Measurements from ENCODE around the gene CASTOR1.

The CASTOR1 gene

GRCh38 chr22:30318799-30319419 lies 29.6 kb upstream of the CASTOR1 start:
- DNase-seq: no peak

GRCh38 chr22:30317778-30318177 lies 28.5 kb upstream of the CASTOR1 start:
- no peak for DNase-seq

GRCh38 chr22:30315962-30316576 lies 26.8 kb upstream of the CASTOR1 start:
- no peak for DNase-seq

DNA sequence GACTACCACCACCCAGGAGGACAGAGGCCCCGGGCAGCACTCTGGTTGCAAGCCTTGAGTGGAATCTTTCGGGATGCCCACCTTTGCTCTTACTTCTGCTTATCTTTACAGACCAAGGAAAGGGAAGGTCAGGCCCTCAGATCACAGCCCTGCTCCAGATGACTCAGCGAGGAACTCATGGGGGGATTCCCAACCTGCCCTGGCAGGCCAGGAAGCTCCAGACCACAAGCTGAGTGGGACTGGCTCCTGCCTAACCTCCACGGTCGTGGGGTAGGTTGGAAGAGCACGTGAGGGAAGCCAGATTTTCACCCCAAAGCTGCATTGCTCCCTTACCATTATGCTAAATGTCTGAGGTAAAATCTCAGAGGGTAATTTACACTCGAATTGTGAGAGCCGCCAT lies 25.6 kb upstream of the CASTOR1 start:
- DNase-seq: no peak

- no peak for DNase-seq
Observed at GRCh38 chr22:30313527-30314363, 24.4 kb upstream of the CASTOR1 start.

- DNase-seq: peak; percentile 55
Observed at GRCh38 chr22:30312053-30312452, 22.7 kb upstream of the CASTOR1 start.

DNA sequence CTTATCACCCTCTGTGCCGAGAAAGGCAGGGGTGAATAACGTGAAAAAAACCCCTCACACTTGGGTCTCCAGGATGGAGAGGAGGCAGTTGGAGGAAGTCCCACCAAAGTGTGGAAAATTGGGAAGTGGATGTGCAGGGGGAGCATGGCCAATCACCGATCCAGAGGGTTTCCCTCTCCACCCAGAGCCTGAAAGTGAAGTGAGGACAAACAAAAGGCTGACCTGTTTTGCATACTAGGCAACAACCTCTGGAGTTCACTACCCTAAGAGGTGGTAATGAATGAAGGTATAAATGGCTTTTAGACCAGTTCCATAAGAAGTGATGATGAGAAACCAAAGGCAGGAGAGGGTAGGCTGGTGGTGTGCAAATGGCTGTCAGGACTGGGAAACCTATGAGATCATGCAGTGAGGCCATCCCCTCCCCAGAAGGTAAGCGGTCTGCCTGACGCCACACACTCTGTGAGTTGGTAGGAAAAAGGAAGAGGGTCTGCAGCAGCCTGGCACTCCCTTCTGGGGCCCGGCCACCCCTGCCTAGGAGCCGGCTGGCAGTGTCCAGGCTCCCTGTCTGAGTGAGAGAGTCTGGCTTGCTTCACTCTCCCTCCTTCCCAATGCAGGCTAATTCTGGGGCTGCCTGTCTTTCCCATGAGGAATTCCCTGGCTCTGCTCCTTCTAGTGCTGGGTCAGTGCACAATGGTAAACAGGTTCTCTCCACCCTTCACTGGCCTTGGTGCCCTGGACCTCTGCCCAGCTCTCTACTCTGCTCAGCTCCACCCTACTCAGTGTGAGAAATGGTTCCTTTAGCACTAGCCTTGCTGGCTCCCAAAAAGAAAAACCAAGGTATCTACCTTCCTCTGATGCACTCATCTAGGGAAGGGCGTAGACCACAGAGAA lies 21.8 kb upstream of the CASTOR1 start:
- DNase-seq: no peak

GRCh38 chr22:30309951-30310741 lies 20.8 kb upstream of the CASTOR1 start:
- DNase-seq: peak; percentile 46

- DNase-seq: peak; percentile 65
Observed at GRCh38 chr22:30308518-30309230, 19.4 kb upstream of the CASTOR1 start.

DNA sequence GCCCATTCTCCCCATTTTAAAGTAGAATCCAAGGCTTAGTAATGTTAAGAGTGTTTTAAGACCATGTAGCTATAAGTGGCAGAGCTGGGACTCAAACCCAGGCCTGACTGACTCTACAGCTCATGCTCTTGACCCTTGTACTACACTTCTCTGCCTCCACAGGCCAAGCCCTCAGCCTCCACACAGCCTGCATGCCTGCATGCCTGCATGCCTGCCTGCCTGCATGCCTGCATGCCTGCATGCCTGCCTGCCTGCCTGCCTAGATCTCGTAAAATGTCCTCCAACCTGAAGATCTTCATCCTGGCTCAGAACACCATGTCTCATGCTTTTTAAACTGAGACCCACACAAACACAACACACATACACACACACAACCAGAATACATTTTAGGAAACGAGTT lies 18.8 kb upstream of the CASTOR1 start:
- DNase-seq: no peak

- no peak for DNase-seq
Observed at GRCh38 chr22:30307041-30307574, 17.8 kb upstream of the CASTOR1 start.

DNA sequence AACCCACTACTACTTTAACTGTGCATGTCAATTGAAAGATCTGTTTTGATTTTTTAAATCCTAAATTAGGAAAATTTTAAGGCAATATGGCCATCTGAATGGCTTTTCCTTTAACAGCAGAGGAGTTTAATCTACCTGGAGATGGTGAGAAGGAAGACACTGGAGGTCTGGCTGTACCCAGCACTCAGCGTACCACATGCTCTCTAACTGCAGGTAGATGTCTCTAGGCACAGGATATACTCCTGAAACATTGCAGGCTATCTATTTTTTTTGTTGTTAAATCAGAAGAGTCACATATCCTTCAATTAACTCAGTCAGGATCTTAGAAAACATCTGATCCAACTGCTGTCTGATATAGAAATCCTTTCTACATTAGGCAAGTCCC lies 17.3 kb upstream of the CASTOR1 start:
- no peak for DNase-seq

DNA sequence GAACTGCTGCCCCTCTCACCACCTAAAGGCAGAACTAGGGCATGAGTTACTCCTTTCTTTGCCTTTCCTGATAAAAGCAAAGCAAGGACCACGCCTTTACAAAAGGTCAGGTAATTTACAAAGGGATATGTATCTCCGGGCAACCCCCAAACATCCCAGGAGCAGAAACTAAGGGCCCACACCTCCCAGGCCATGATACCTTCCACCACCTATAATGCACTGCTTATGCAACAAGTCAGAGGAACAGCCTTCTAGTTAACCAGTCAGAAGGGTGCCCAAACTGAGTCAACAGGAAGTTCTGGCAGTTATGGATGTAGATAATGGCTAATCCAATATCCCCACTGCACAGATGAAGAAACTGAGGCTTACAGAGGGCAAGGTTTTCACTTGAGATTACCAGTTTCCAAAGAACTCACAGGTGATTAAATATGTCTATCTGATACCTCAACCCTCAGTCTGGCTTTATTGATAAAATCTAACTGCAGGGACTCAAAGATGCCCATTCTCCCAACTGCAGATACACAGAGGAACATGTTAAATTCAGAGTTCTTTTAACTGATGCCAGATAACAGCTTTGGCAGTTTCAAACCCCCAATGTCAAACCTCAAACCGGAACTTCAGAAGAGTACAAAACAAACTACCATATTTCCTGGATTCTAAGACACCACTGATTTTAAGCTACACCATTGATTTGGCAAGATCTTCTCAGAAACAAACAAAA lies 16.8 kb upstream of the CASTOR1 start:
- DNase-seq: no peak

DNA sequence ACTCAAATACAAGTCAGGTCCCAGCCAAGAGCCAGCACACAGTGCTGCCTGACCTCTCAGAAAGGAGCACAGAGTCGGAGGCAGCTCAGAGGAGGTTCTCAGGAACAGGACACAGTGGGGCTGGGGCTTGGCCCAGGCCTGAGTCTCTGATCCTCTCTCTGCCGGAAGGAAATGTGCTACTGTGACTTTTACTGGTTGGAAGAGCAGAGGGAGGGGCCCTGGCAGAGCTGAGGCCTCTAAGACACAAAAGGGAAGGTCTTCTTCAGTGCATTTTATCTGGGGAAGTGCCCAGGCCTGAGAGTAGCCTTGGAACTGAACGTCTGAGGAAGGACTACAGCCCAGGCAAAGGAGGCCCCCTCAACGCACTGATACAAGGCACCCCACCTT lies 16.2 kb upstream of the CASTOR1 start:
- DNase-seq: no peak

- DNase-seq: no peak
Observed at GRCh38 chr22:30304495-30305244, 15.4 kb upstream of the CASTOR1 start.

- DNase-seq: no peak
Observed at GRCh38 chr22:30302810-30303138, 13.5 kb upstream of the CASTOR1 start.

DNA sequence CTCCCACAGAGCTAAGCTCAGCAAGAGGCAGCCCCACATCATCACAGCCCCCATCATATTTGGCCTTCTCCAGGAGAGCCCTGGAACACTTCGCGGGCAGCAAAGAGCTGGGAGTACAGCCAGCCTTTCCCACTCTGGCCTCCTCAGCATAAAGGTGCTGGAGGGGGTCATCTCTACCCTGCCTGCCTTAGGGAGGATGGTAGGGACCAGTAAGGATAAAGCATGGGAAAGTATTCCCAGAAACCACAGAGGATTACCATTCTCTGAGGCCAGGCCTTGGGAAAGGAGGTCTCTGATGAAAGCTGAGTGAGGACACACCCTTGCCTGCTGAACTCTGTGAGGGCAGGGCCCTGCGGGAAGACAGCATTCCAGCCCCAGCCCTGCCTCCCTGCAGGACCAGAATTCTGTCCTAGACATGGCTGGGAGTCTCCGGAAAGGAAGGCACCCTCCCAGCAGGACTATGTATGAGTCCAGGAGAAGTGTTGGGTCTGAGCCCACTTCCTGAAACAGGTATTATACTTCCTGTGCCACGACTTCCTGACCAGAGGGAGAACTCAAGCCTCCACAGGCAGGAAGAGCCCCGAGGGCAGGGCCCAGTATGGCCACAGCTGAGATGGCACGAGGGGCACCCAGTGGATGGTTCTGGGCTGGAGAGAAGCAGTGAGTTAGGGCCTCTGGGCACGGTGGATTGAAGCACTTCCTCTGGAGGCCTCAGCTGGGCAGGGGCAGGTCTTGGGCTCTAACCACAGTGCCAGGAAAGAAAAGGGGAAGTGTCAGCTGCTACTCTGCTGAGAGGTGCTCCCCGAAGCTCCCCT lies 12.9 kb upstream of the CASTOR1 start:
- peak; percentile 72 for DNase-seq

DNA sequence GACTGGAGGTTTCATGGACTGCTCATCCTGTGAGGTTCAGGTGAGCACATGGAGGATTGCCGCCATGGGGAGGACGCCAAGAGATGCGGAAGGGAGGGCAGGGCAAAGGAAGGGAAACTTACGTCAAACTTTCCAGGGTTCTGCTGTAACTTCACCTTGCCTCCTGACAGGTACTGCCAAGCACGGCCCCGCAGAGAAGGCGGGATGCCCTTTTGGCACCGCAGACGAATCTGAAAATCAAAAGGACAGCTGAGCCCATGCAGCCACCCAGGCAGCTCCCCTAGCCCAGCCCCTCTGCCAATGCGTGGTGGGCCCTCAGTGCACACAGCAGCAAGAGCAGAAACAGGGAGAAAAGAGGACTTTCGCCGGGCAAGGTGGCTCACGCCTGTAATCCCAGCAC lies 10.0 kb upstream of the CASTOR1 start:
- no peak for DNase-seq
